ENCODE measurements around the gene U2AF1L4.
A peak's percentile ranks its signal among the peaks of the same experiment; 100 is the strongest.

DNA sequence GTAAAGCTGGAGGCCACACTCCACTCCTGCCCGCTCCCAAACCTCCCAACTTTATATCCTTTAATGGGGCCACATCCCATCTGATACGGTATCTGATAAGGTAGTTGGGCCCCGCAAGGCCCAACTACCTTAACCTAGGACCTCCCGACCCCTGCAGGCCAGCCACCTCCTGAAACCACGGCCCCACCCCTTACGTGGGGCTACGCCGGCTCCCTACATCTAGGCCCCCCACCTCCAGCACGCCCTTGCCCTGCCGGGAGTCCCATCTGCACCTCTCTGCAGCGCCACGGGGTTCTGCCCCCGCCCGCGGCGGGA lies 5.2 kb downstream of the U2AF1L4 start:
- no peak for TF ChIP-seq ZNF510 (tag by site-specific recombination; IDR thresholded peaks at IDR 0.05; ENCODE audit: insufficient replicate concordance)
- TF ChIP-seq ZNF350 (tag by site-specific recombination; IDR thresholded peaks at IDR 0.05): no peak
- TF ChIP-seq, protein P1, sequence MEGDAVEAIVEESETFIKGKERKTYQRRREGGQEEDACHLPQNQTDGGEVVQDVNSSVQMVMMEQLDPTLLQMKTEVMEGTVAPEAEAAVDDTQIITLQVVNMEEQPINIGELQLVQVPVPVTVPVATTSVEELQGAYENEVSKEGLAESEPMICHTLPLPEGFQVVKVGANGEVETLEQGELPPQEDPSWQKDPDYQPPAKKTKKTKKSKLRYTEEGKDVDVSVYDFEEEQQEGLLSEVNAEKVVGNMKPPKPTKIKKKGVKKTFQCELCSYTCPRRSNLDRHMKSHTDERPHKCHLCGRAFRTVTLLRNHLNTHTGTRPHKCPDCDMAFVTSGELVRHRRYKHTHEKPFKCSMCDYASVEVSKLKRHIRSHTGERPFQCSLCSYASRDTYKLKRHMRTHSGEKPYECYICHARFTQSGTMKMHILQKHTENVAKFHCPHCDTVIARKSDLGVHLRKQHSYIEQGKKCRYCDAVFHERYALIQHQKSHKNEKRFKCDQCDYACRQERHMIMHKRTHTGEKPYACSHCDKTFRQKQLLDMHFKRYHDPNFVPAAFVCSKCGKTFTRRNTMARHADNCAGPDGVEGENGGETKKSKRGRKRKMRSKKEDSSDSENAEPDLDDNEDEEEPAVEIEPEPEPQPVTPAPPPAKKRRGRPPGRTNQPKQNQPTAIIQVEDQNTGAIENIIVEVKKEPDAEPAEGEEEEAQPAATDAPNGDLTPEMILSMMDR (tag by site-specific recombination; IDR thresholded peaks at IDR 0.05): peak; percentile 76
- TF ChIP-seq, protein P2, sequence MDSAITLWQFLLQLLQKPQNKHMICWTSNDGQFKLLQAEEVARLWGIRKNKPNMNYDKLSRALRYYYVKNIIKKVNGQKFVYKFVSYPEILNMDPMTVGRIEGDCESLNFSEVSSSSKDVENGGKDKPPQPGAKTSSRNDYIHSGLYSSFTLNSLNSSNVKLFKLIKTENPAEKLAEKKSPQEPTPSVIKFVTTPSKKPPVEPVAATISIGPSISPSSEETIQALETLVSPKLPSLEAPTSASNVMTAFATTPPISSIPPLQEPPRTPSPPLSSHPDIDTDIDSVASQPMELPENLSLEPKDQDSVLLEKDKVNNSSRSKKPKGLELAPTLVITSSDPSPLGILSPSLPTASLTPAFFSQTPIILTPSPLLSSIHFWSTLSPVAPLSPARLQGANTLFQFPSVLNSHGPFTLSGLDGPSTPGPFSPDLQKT (IDR thresholded peaks at IDR 0.05; ENCODE audit: borderline replicate concordance, low read depth, low read length): no peak
- TF ChIP-seq, protein P3, sequence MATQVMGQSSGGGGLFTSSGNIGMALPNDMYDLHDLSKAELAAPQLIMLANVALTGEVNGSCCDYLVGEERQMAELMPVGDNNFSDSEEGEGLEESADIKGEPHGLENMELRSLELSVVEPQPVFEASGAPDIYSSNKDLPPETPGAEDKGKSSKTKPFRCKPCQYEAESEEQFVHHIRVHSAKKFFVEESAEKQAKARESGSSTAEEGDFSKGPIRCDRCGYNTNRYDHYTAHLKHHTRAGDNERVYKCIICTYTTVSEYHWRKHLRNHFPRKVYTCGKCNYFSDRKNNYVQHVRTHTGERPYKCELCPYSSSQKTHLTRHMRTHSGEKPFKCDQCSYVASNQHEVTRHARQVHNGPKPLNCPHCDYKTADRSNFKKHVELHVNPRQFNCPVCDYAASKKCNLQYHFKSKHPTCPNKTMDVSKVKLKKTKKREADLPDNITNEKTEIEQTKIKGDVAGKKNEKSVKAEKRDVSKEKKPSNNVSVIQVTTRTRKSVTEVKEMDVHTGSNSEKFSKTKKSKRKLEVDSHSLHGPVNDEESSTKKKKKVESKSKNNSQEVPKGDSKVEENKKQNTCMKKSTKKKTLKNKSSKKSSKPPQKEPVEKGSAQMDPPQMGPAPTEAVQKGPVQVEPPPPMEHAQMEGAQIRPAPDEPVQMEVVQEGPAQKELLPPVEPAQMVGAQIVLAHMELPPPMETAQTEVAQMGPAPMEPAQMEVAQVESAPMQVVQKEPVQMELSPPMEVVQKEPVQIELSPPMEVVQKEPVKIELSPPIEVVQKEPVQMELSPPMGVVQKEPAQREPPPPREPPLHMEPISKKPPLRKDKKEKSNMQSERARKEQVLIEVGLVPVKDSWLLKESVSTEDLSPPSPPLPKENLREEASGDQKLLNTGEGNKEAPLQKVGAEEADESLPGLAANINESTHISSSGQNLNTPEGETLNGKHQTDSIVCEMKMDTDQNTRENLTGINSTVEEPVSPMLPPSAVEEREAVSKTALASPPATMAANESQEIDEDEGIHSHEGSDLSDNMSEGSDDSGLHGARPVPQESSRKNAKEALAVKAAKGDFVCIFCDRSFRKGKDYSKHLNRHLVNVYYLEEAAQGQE (tag by site-specific recombination; IDR thresholded peaks at IDR 0.05): no peak
- TF ChIP-seq ZNF596 (tag by site-specific recombination; IDR thresholded peaks at IDR 0.05): no peak
- no peak for TF ChIP-seq ZNF776 (tag by site-specific recombination; IDR thresholded peaks at IDR 0.05; ENCODE audit: borderline replicate concordance)

Measured in HEK293 (cell line).